ENCODE results near the gene SSU72.

The SSU72 gene

GRCh38 chr1:1538989-1539309, 35.7 kb downstream of the SSU72 start:
- no peak for DNase-seq (ENCODE audit: low read depth in 1 of 2, low spot score in 1 of 2)
- TF ChIP-seq GABPA (IDR thresholded peaks at IDR 0.05; ENCODE audit: low read depth), result no peak
- TF ChIP-seq POLR2AphosphoS5 (IDR thresholded peaks at IDR 0.05; ENCODE audit: low read depth), result no peak
- no peak for TF ChIP-seq SPI1 (IDR thresholded peaks at IDR 0.05; ENCODE audit: borderline replicate concordance, low read depth)
- no peak for TF ChIP-seq CTCF (IDR thresholded peaks at IDR 0.05; ENCODE audit: insufficient read depth, low read length)
- TF ChIP-seq REST (IDR thresholded peaks at IDR 0.05; ENCODE audit: insufficient replicate concordance, low read depth), result no peak
- Histone ChIP-seq H3K27me3 (ENCODE audit: insufficient read depth, poor library complexity, severe bottlenecking) (no peaks in the 10 kb centered on the region), H3K4me3 (replicated peaks; ENCODE audit: insufficient read depth, low read length) (no peak overlapping the region), H3K27ac (replicated peaks) (no peak overlapping the region)

- no peak for DNase-seq (ENCODE audit: low read depth in 1 of 2, low spot score in 1 of 2)
- no peak for TF ChIP-seq CTCF (IDR thresholded peaks at IDR 0.05; ENCODE audit: insufficient read depth, low read length)
- no peak for TF ChIP-seq POLR2AphosphoS5 (IDR thresholded peaks at IDR 0.05; ENCODE audit: low read depth)
- no peak for TF ChIP-seq REST (IDR thresholded peaks at IDR 0.05; ENCODE audit: insufficient replicate concordance, low read depth)
- no peak for TF ChIP-seq GABPA (IDR thresholded peaks at IDR 0.05; ENCODE audit: low read depth)
- no peak for TF ChIP-seq SPI1 (IDR thresholded peaks at IDR 0.05; ENCODE audit: borderline replicate concordance, low read depth)
- Histone ChIP-seq H3K4me3 (replicated peaks; ENCODE audit: insufficient read depth, low read length) (no peak overlapping the region), H3K27ac (replicated peaks) (no peak overlapping the region), H3K27me3 (ENCODE audit: insufficient read depth, poor library complexity, severe bottlenecking) (no peaks in the 10 kb centered on the region)
These were observed 36.3 kb downstream of the SSU72 start for GRCh38 chr1:1538334-1538733.

- no peaks in the 10 kb centered on the region for H3K27me3 ChIP-seq (ENCODE audit: insufficient read depth, poor library complexity, severe bottlenecking)
- H3K27ac ChIP-seq (replicated peaks), result no peak overlapping the region
- no peak for TF ChIP-seq REST (IDR thresholded peaks at IDR 0.05; ENCODE audit: insufficient replicate concordance, low read depth)
- no peak for TF ChIP-seq CTCF (IDR thresholded peaks at IDR 0.05; ENCODE audit: insufficient read depth, low read length)
- no peak for TF ChIP-seq SPI1 (IDR thresholded peaks at IDR 0.05; ENCODE audit: borderline replicate concordance, low read depth)
- TF ChIP-seq POLR2AphosphoS5 (IDR thresholded peaks at IDR 0.05; ENCODE audit: low read depth), result no peak
- no peak for TF ChIP-seq GABPA (IDR thresholded peaks at IDR 0.05; ENCODE audit: low read depth)
- DNase-seq (ENCODE audit: low read depth in 1 of 2, low spot score in 1 of 2), result no peak
- H3K4me3 ChIP-seq (replicated peaks; ENCODE audit: insufficient read depth, low read length), result no peak overlapping the region
These were observed 36.9 kb downstream of the SSU72 start for GRCh38 chr1:1537626-1538250.
